Astrocyte (in vitro differentiated cells and primary cell): ENCODE measurements around the gene PPP3R1.
A peak's percentile ranks its signal among the peaks of the same experiment; 100 is the strongest.

Source experiments
- CTCF ChIP-seq: IDR thresholded peaks from 2 replicates; pipeline ENCODE4 v1.5.1; 2011; ENCODE audit warnings: low read depth, mild to moderate bottlenecking, inconsistent platforms, low read length, moderate library complexity; ENCODE audit not compliant: insufficient read depth
- EZH2 ChIP-seq: IDR thresholded peaks from 2 replicates; pipeline ENCODE4 v1.6.1; 2012; ENCODE audit warnings: mild to moderate bottlenecking, low read length, inconsistent platforms; ENCODE audit not compliant: insufficient read depth

GRCh38 chr2:68169308-68169707 is 83.0 kb downstream of the PPP3R1 start:
- TF ChIP-seq CTCF (peak; percentile 9), EZH2 (no peak)
